Measurements from ENCODE around the gene PCDHA6. TPM values are rescaled to one million over a fixed set of nuclear protein-coding genes. Genes with fewer than 3 reads are reported as not detected.

PCDHA6 gene
- total and polyA plus RNA-seq, 2 of the 8 experiments (the other 6 are each of a cell fraction or from before 2014, with no cell fraction given), result 0.71 to 7.1 TPM

DNA sequence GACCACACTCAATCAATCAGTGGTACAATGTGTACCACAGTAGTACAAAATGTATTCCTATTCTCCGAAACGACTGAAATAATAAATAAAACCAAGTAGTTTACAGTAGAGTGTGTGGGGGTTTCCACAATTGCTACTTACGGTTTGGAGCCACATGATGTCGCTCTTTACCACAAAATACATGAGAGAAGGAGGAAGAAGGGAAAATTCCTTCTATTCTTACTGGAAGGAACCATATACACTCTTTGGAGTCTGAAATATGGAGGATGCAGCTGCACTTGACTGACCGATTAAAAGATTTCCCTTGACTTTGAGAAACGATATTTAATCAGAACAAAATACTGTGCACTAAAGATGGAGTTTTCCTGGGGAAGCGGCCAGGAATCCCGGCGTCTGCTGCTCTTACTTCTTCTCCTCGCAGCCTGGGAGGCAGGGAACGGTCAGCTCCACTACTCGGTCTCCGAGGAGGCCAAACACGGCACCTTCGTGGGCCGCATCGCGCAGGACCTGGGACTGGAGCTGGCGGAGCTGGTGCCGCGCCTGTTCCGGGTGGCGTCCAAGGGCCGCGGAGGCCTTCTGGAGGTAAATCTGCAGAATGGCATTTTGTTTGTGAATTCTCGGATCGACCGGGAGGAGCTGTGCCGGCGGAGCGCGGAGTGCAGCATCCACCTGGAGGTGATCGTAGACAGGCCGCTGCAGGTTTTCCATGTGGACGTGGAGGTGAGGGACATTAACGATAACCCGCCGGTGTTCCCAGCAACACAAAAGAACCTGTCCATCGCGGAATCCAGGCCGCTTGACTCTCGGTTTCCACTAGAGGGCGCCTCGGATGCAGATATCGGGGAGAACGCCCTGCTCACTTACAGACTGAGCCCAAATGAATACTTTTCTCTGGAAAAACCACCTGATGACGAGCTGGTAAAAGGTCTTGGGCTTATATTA is 20.7 kb upstream of the PCDHA6 start, which contains the start of gene PCDHA4:
Gene PCDHA4, plus strand, starts transcription at position 235 of the 942 bp plus-strand sequence.
- Histone ChIP-seq H3K23ac (ENCODE audit: insufficient read length) (no peak within 1 kb of the TSS), H4K5ac (ENCODE audit: insufficient read length, low read depth, low read length) (peak within 1 kb of the TSS; percentile 28), H3K79me1 (ENCODE audit: low read depth, low read length) (no peaks in the 10 kb centered on the region), H4K8ac (ENCODE audit: extremely low read depth, insufficient read depth, low read length) (no peak within 1 kb of the TSS), H3K4me3 (ENCODE audit: extremely low read depth in 1 of 4, insufficient read depth in 2 of 4, low read depth in 3 of 4, low read length in 4 of 4) (peak within 1 kb of the TSS; percentile 80 to 88 (median 85)), H2AK5ac (ENCODE audit: low read depth, low read length) (no peak within 1 kb of the TSS), H2BK12ac (ENCODE audit: low read depth, low read length) (no peak within 1 kb of the TSS), H3K27me3 (replicated peaks in 1 of 4; ENCODE audit: control insufficient read depth in 3 of 4, extremely low read depth in 1 of 4, insufficient read depth in 3 of 4, low read length in 3 of 4) (no peaks in the 10 kb centered on the region), H2BK120ac (replicated peaks; ENCODE audit: low read depth, low read length) (no peak within 1 kb of the TSS), H3K56ac (replicated peaks; ENCODE audit: insufficient read length, low read depth, low read length) (no peak within 1 kb of the TSS), H4K91ac (replicated peaks; ENCODE audit: insufficient read length, low read length) (no peak within 1 kb of the TSS), H3K36me3 (ENCODE audit: control insufficient read depth in 2 of 4, insufficient read depth in 4 of 4, low read length in 3 of 4) (peaks cover 0 to 12% (median 0%) of the 10 kb centered on the region in 4 experiments; a peak in 3 of 8 replicates), H3K18ac (ENCODE audit: extremely low read depth, low read length) (peak within 1 kb of the TSS; percentile 81), H3K4me1 (replicated peaks in 1 of 4; ENCODE audit: control insufficient read depth in 3 of 4, insufficient read depth in 4 of 4, low read length in 3 of 4) (no peaks in the 10 kb centered on the region), H3K9me3 (ENCODE audit: insufficient read depth in 2 of 2, low read depth in 1 of 2, low read length in 1 of 2) (peaks cover 0 to 13% of the 10 kb centered on the region in 2 experiments; a peak in 2 of 4 replicates), H3K9ac (replicated peaks in 1 of 4; ENCODE audit: extremely low read depth in 1 of 4, low read depth in 3 of 4, low read length in 3 of 4) (peak within 1 kb of the TSS; percentile 75 to 90 (median 84)), H3K4ac (replicated peaks; ENCODE audit: insufficient read length, low read depth, low read length) (no peak within 1 kb of the TSS), H2BK15ac (ENCODE audit: low read length) (no peak within 1 kb of the TSS), H2BK20ac (ENCODE audit: low read length) (no peak within 1 kb of the TSS), H3K79me2 (ENCODE audit: control insufficient read depth in 1 of 2, insufficient read depth in 2 of 2, low read length in 2 of 2) (no peaks in the 10 kb centered on the region), H3K14ac (ENCODE audit: insufficient read length) (no peak within 1 kb of the TSS), H3K27ac (ENCODE audit: low read depth, low read length) (peak within 1 kb of the TSS; percentile 31; the same call in 1 of the 2 replicates), H3K4me2 (ENCODE audit: insufficient read depth in 1 of 2, low read depth in 2 of 2, low read length in 2 of 2) (peak within 1 kb of the TSS; percentile 55 to 59), H4K20me1 (replicated peaks in 1 of 2; ENCODE audit: control insufficient read depth in 1 of 2, insufficient read depth in 2 of 2, low read length in 2 of 2) (no peaks in the 10 kb centered on the region), H2BK5ac (ENCODE audit: low read depth, low read length) (no peak within 1 kb of the TSS), H3K23me2 (ENCODE audit: low read depth, low read length) (no peaks in the 10 kb centered on the region), H2AFZ (ENCODE audit: low read length) (peak within 1 kb of the TSS; percentile 95)
- POLR2A ChIA-PET (ENCODE audit: partially characterized antibody), result interaction anchor here (0.6 to 2.1 kb wide), 8 partner anchors 10 to 233 kb away, joined by 3 to 8 read pairs (median 3); partner anchors contain the start of genes PCDHA1, PCDHA2 and PCDHA6
- DNase-seq (ENCODE audit: low read depth in 1 of 2, low spot score in 2 of 2), result peak in 1 of 2 experiments; percentile 94
- 5% methylated on average over 36 of the region's 47 CpGs; no CpG with 5 or more reads in 1 of the 2 experiments for WGBS, 2 experiments (ENCODE audit: extremely low coverage in 1 of 2, insufficient coverage in 1 of 2, insufficient read length in 1 of 2, insufficient replicate concordance in 2 of 2, low coverage in 1 of 2, low lambda C conversion rate in 2 of 2, missing lambda C conversion rate in 1 of 2)
- CTCF ChIA-PET (ENCODE audit: partially characterized antibody), result interaction anchor here (0.6 to 5.5 kb wide), 49 partner anchors 9 to 757 kb away, joined by 3 to 59 read pairs (median 4); partner anchors contain the start of genes PCDHA1, PCDHA10, PCDHA11 and PCDHA12
- peak; percentile 93 for FAIRE-seq
- TF ChIP-seq SUZ12 (IDR thresholded peaks at IDR 0.05; ENCODE audit: low read length) (no peak), TBP (IDR thresholded peaks at IDR 0.05; ENCODE audit: low read depth, low read length) (no peak), EZH2 (IDR thresholded peaks at IDR 0.05; ENCODE audit: low read depth, low read length, severe bottlenecking) (no peak), ZNF274 (IDR thresholded peaks at IDR 0.05; ENCODE audit: borderline replicate concordance, extremely low read depth, low read length) (no peak), POU5F1 (IDR thresholded peaks at IDR 0.05; ENCODE audit: low read depth, low read length) (no peak), CBX5 (IDR thresholded peaks at IDR 0.05; ENCODE audit: low read depth, low read length) (no peak), SAP30 (IDR thresholded peaks at IDR 0.05; ENCODE audit: insufficient read depth, insufficient replicate concordance, low read length) (no peak), SRF (IDR thresholded peaks at IDR 0.05; ENCODE audit: low read depth, low read length) (no peak), ATF3 (IDR thresholded peaks at IDR 0.05; ENCODE audit: insufficient read depth, low read depth, low read length) (no peak), BRCA1 (IDR thresholded peaks at IDR 0.05; ENCODE audit: low read depth, low read length) (no peak)
